Superior temporal gyrus (tissue), 1 donor: ENCODE data around the gene RAB31.
A peak's percentile ranks its signal among the peaks of the same experiment; 100 is the strongest.

Experiments
- DNase-seq: peaks from one replicate; pipeline ENCODE4 v3.0.0-alpha.2; 2016; ENCODE audit errors: extremely low spot score

The RAB31 gene

GRCh38 chr18:9694174-9694573, 13.9 kb upstream of the RAB31 start:
- DNase-seq = no peak

- DNase-seq = no peak
Measured at GRCh38 chr18:9694952-9695495, 13.1 kb upstream of the RAB31 start.

GRCh38 chr18:9695605-9696004, 12.5 kb upstream of the RAB31 start:
- DNase-seq = no peak

- no peak for DNase-seq
Measured at GRCh38 chr18:9696112-9696511, 12.0 kb upstream of the RAB31 start.

GRCh38 chr18:9696701-9697100, 11.4 kb upstream of the RAB31 start:
- DNase-seq = no peak

GRCh38 chr18:9697121-9697520, 11.0 kb upstream of the RAB31 start:
- DNase-seq = no peak

GRCh38 chr18:9698497-9698896, 9.6 kb upstream of the RAB31 start:
- DNase-seq = no peak

GRCh38 chr18:9700261-9700796, 7.8 kb upstream of the RAB31 start:
- DNase-seq = peak; percentile 28

GRCh38 chr18:9701609-9702349, 6.3 kb upstream of the RAB31 start:
- DNase-seq = no peak

GRCh38 chr18:9704233-9705118, 3.6 kb upstream of the RAB31 start:
- no peak for DNase-seq

- no peak for DNase-seq
Measured at GRCh38 chr18:9705183-9705829, 2.8 kb upstream of the RAB31 start.

GRCh38 chr18:9706081-9706935, 1.8 kb upstream of the RAB31 start:
- no peak for DNase-seq

GRCh38 chr18:9707381-9708056, 582 bp upstream of the RAB31 start:
- DNase-seq = peak; percentile 60

GRCh38 chr18:9708434-9709303, 568 bp downstream of the RAB31 start:
- no peak for DNase-seq

- no peak for DNase-seq
Measured at GRCh38 chr18:9709304-9709877, 1.3 kb downstream of the RAB31 start.

GRCh38 chr18:9710037-9710436, 1.9 kb downstream of the RAB31 start:
- no peak for DNase-seq

GRCh38 chr18:9711361-9712129, 3.4 kb downstream of the RAB31 start:
- no peak for DNase-seq

- DNase-seq = no peak
Measured at GRCh38 chr18:9712130-9712577, 4.1 kb downstream of the RAB31 start.
